G401 (cell line): ENCODE data around the gene KLK6. TPM values are rescaled to one million over a fixed set of nuclear protein-coding genes. Genes with fewer than 3 reads are reported as not detected.
"Not testable (repeated sequence)": the region's sequence is repeated elsewhere in the genome, so short reads cannot be mapped to it uniquely, and the experiment has no call there.

Experiments
- DNase-seq: peaks from one replicate; pipeline ENCODE4 v3.0.0-alpha.2; 2015; ENCODE audit warnings: low spot score
- in situ Hi-C: cut with HindIII; loops from 2 replicates; pipeline ENCODE4 v1.10.0; 2016; ENCODE audit warnings: low sequenced_read_pairs, mixed read lengths
- total RNA-seq: library from RNA; depleted of rRNA; stranded (reverse); fragments of >200 nt; shearing (Covaris generic); gene quantifications from 2 replicates; pipeline ENCODE4 v1.2.3, GENCODE V29; 2014

The KLK6 gene
- total RNA-seq, 1 experiment from 2014 or later, result not detected

DNA sequence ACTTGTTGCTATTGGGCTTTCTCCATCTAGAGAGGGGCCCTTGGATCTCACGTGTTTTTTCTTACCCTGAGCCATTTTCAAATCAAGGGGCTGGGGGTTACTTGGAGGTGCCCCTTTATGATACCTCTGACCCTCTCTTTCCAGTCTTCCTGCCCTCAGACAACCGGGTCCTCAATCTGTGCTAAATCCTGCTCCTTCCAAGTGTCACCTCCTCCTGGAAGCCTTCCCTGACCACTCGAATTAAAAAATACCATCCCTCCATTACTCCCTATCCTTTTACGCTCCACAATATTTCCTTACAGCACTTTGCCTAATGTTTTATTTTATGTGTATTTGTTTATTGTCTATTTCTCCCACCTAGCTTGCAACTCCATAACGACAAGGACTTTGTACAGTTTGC, 28.7 kb upstream of the KLK6 start:
- DNase-seq, result no peak
- in situ Hi-C loops, result no loop called here

DNA sequence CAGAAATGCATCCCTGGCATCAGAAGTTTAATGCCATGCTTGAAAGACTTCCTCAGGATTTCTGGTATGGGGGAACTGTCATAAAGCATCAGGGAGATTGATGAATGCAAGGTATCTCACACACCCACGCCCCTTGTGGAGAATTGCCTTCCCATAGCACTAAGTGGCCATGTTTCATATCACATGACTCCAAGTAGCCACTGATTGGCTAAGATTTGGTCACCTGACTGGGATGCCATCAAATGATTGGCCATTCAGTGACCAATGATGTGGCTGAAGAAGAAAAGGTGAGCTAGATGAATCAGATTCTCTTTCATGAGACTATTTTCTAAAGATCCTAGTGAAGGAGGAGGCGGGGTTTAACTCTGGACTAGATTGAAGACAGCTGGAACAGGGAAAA, 24.7 kb upstream of the KLK6 start:
- in situ Hi-C loops, result no loop called here
- no peak for DNase-seq

DNA sequence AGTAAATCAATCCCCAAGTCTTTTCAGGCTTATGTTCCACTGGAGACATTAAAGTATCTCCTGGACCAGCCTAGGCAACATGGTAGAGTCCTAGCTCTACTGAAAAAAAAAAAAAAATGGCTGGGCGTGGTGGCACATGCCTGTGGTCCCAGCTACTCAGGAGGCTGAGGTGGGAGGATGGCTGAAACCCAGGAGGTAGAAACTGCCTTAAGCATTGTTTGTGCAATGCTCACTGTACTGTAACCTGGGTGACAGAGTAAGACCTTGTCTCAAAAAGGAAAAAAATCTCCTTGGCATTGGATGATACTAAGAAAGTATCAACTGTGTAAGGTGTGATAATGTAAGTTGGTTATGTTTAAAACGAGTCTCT, 23.3 kb upstream of the KLK6 start:
- no peak for DNase-seq
- in situ Hi-C loops, result no loop called here

DNA sequence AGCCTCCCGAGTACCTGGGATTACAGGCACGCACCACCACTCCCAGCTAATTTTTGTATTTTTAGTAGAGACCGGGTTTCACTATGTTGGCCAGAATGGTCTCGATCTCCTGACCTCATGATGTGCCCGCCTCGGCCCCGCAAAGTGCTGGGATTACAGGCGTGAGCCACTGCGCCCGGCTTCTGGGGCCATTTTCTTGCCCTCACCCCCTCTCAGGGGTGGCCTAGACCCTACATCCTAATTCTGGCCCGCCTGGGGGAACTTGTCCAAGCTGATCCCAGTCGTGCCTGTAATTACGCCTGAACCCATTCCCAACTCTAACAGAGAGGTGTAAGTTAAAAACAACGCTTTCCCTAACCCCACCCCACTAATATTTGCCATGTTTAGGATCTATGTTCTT, 15.0 kb upstream of the KLK6 start:
- in situ Hi-C loops, DNase-seq: not testable (repeated sequence)

DNA sequence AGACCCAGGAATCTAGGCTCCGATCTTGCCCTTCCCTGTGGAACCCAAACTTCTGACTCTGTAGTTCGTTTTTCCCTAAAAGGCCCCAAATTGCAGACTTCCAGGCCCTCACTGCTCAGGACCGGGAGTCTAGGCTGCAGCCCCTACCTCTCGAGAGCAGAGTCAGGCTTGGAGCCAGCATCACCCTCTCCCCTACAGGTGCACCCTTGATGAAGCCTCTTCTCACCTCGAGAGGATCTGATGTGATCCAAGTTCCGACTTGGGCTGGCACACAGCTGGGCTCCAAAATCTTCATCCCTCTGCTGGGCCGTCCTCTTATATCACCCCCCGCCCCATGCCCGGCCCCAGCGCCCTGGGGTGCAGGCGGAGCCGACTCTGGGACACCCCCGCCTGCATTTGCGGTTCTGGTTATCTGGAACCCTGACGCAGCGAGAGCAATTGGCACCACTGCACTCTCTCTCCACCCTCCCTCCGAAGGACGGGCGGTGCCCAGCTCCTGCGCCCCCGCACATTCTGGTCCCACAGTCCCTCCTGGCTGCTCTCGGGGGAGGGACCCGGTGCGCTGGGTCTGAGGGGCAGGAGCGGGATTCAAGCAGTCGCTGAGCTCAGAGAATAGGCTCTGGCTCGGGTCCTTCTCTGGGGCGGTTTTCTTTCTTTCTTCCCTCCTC, 14.4 kb upstream of the KLK6 start, which contains the start of gene KLK7:
TSS of gene KLK7 (minus strand) at position 293 of the 668 bp plus-strand sequence. CDS start 1,518 bp downstream, outside the sequence.
- no peak for DNase-seq
- in situ Hi-C loops, result no loop called here

DNA sequence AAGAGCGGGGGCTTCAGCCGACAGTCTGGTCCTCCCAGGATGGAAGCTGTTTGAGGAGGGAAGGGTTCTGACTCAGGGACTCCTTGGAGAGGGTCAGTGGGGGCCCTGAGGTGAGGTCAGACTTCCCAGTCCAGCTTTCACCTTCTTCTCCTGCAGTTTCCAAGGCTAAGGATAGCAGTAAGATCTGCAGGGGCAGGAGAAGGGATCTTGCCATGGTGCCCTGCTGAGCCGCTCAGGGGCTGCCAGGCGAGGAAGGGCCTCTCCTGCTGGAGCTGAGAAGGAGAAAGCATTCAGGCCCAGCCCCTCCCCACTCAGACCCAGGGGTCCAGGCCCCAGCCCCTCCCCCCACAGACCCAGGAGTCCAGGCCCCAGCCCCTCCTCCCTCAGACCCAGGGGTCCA, 12.8 kb upstream of the KLK6 start:
- no peak for DNase-seq
- in situ Hi-C loops, result no loop called here

DNA sequence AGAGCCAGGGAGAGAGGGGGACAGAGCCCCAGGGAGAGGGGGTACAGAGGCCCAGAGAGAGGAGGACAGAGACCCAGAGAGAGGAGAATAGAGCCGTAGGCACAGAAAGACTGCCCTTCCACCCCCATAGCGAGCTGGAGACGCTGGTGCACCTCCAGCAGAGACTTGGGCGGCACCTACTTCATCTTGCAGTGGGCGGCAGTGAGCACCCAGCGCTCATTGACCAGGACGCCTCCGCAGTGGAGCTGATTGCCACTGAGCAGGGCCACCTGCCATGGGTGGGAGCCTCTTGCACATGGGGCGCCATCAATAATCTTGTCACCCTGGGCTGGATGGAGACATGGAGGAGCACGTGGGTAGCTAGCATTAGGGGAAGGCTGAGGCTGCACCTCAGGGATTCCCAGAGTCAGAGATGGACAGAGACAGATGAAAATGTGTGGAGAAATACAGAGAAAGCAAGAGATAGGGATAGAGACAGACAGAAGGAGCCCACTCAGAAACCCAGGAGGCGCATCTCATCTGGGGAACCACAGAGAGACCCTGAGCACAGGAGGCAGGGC, 12.3 kb upstream of the KLK6 start:
- DNase-seq, result no peak

DNA sequence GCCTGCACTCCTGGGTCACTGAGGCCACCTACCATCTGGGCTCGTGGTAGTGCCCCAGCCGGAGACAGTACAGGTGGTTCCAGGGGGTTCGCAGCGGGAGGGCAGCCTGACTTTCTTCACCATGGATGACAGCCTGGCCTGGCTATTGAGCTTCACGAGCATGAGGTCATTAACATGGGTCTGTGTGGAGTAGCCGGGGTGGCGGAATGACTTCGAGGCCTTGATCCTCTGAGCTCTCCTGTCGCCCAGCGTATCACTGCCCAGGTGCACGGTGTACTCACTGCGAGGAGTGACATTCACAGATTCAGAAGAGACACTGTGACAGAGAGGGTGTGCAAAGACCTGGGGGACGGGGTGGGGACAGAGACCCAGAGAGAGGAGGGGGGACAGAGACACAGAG, 10.8 kb upstream of the KLK6 start:
- in situ Hi-C loops, result no loop called here
- DNase-seq, result no peak

More for the DNA sequence above, 12.3 kb upstream of the KLK6 start:
- in situ Hi-C loops, result no loop called here

DNA sequence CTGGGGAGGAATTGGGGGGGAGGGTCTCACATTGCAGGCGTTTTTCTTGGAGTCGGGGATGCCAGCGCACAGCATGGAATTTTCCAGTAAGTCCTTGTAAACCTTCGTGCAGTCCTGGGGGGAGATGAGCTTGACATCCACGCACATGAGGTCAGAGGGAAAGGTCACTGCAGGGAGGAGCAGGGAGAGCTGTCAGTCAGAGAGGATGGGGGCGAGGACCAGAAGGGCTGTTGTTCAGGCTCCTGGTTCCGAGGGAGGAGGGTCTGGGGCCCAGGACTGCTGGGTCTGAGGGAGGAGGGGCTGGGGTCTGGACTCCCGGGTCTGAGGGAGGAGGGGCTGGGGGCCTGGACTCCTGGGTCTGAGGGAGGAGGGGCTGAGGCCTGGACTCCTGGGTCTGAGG, 10.4 kb upstream of the KLK6 start:
- DNase-seq, result no peak
- in situ Hi-C loops, result no loop called here

DNA sequence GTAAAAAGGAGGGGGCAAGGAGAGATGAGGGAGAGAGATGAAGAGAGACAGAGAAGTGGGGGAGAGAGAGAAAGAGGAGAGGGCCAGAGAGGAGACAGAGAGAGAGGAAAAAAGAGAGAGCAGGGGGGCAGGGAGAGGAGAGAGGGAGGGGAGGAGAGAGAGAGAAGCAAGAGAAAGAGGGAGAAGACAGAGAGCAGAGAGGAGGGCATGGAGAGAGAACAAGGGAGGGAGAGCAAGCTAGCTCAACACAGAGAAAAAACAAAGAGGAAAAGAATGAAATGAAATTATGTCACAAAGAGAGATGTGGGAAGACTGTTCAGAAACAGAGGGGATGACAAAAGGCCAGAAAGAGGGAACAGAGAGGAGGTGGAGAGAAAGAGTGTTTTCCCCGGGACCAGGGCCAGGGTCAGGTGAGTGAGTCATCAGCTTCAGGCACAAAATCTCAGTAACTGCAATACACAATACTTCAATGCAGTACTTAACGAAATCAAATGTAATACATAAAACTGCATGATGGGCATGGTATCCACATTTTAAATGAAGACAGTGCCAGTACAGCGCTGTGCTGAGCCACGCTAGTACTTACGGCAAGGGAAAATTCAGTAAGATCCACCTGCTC, 9.5 kb upstream of the KLK6 start:
- in situ Hi-C loops, result no loop called here
- DNase-seq, result no peak

DNA sequence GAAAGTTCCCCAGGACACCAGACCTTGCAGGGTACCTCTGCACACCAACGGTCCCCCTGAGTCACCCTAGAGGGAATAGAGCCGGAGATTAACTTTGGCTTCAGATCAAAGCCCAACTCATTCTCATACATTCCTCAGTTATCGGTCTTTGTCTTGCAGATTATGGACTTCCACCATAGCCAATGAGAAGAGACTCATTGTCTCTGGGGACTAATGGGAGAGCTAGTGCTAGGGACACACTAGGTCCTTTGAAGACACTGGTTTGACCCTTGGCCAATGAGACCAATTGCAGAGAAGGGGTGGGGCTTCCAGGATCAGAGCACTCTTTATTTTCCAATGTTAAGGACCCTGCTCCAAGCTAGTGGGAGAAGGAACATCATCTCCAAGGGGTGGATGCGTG, 8.2 kb upstream of the KLK6 start:
- DNase-seq, result no peak
- in situ Hi-C loops, result no loop called here

DNA sequence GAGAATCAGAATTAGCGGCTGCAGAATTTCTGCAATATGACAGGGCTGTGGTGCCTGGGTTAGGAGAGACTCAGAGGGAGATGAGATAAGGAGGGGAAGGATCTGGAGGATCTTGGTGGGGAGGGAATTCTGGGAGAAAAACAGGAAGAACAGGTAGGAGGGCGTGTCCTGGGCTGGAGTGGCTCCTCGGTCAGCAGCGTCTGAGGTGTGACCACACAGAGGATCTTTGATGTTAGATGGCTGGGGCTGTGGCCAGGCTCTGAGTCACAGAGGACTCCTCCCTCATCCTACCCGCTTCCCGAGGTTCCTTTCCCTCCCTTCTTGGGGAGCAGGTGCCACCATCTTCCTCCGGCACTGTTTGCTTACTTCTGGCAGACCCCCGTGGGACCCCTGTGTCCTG, 6.4 kb upstream of the KLK6 start:
- in situ Hi-C loops, result no loop called here
- no peak for DNase-seq

DNA sequence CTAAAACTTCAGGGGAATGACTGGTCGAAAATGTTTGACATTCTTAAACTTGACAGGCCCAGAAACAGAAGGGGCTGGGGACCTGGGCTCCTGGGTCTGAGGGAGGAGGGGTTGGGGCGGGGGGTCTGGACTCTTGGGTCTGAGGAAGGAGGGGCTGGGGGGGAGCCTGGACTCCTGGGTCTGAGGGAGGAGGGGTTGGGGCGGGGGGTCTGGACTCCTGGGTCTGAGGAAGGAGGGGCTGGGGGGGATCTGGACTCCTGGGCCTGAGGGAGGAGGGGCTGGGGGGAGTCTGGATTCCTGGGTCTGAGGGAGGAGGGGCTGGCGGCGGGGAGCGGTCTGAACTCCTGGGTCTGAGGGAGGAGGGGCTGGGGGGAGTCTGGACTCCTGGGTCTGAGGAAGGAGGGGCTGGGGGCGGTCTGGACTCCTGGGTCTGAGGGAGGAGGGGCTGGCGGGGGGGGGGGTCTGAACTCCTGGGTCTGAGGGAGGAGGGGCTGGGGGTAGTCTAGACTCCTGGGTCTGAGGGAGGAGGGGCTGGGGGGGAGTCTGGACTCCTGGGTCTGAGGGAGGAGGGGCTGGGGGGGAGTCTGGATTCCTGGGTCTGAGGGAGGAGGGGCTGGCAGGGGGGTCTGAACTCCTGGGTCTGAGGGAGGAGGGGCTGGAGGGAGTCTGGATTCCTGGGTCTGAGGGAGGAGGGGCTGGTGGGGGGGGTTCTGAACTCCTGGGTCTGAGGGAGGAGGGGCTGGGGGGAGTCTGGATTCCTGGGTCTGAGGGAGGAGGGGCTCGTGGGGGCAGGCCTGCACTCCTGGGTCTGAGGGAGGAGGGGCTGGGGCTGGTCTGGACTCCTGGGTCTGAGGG, 5.5 kb upstream of the KLK6 start:
- in situ Hi-C loops, result no loop called here

DNA sequence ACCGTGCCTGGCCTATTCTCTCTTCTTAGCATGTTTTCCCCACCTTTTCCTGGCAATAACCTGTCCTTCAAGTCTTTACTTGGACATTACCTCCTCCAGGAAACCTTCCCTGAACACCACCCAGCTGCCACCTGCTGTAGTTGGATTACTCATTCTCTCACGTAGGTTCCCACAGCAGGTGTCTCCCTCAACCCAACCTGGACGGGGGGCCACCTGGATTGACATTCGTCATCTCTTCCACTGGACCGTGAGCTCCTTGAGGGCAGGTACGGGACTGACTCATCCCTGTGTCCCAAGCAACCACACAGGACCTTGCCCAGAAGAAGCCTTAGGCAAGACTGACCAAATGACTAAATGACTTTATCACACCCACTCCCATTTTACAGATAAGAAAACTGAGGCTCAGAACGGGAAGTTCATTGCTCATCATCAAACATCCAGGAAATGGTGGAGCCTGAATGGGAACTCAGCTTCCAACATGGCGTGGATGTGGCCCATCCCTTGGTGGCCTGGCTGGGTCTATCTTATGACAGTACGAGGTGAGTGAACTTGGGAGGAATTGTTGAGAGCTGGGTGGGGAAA, 3.5 kb upstream of the KLK6 start:
- in situ Hi-C loops, result no loop called here
- no peak for DNase-seq

More for the DNA sequence above, 5.5 kb upstream of the KLK6 start:
- no peak for DNase-seq

DNA sequence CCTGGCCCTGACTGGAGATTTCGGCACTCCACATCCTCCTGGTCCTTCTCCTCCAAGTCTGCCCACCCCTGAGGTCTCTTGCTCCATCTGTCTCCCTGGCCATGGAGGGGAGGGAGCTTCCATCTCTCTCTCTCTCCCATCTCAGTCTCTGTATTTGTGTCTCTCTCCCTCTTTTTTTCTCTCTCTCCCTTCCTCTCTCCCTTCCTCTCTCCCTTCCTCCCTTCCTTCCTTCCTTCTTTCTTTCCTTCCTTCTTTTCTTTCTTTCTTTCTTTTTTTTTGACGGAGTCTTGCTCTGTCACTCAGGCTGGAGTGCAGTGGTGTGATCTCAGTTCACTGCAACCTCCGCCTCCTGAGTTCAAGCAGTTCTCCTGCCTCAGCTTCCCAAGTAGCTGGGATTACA, 419 bp upstream of the KLK6 start:
- DNase-seq, in situ Hi-C loops: not testable (repeated sequence)

DNA sequence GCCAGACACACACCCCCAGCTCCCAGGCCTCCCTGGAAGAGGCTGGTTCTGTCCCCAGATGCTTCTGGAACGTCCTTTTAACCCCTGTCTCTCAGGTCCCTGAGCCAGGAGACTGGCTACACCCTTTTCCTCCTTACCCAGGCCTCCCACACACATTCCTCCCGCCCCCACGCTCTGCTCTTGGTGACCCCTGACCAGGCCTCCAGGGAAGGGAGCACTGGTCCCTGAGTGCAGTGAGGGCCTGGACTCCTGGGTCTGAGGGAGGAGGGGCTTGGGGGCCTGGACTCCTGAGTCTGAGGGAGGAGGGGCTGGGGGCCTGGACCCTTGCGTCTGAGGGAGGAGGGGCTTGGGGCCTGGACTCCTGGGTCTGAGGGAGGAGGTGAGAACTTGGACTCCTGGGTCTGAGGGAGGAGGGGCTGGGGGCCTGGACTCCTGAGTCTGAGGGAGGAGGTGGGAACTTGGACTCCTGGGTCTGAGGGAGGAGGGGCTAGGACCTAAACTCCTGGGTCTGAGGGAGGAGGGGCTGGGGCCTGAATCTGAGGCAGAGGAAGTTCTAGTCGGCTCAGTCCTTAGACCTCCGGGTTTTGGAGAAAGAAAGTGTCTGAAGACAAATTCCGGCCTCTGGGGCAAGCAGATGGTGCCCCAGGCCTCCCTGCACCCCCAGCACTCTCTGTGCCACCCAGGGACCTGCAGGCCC, 527 bp downstream of the KLK6 start:
- in situ Hi-C loops, result no loop called here
- no peak for DNase-seq

DNA sequence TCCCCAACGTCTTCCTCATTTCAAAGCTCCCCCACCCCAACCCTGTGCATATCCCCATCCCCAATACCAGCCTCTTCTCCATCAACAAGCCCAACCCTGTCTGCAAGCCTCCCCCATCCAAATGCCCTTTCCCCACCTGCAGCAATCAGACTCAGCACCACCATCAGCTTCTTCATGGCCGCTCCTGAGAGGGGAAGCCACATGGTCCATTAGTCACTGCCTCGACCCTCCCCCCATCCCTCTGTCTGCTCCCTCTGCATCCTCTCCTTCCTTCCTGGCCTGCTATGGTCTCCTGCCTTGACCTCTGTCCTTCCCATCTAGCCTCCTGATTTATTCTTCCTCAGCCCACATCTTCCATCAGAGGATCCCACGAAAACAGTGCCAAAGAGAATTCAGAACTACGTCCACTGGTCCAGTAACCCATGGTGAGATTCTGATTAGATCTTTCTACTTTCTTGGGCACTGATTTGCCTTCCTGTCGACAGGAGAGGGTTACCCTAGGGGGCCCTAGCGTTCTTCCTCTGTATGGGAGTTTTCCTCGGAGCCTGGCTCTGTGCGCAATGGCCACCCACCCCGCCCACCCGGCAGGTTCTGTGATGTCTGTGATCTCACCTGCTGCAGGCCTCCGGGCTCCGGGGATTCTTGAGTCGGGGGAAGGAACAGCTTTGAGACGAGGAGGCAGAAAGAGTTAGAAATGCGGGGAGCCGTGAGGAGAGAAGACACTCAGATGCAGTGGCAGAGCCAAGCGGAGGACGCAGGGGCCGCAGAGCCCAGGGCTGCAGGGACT, 1.3 kb downstream of the KLK6 start:
- in situ Hi-C loops, result no loop called here
- DNase-seq, result no peak

DNA sequence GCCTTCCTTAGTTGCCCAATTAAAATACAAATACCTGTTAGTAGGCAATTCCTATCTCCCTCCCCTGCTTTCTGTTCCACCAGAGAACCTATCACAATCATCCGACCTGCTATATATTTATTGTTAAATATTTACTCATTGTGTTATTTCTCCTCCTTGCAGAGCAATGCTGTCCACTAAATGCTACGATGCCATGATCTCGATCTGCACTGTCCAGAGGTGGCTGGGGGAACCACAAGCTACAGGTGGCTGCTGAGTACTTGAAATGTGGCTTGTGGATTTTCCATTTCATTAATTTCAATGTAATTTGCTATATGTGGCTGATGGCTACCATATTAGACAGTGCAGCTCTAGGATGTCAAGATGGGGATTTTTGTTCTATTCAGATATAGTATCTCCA, 5.1 kb downstream of the KLK6 start:
- no peak for DNase-seq
- in situ Hi-C loops, result no loop called here
